Neural cell (in vitro differentiated cells): ENCODE measurements around the gene C2CD2. TPM values are rescaled to one million over a fixed set of nuclear protein-coding genes. Genes with fewer than 3 reads are reported as not detected.

ENCODE experiments used
- H2AFZ ChIP-seq: fragments of 200-600, 300-800 bp; sonication (generic), shearing (Covaris generic); 2 replicates; pipeline ENCODE4 v1.6.0; 2014; ENCODE audit warnings: low read depth, mild to moderate bottlenecking, antibody characterized with exemption, low read length, moderate library complexity
- H3F3A ChIP-seq: fragments of 200-600 bp; shearing (Covaris generic); 2 replicates; pipeline ENCODE4 v1.6.1; 2016; ENCODE audit warnings: mild to moderate bottlenecking, moderate library complexity, mixed read lengths, antibody characterized with exemption, low read length; ENCODE audit not compliant: insufficient read depth, poor library complexity, severe bottlenecking
- H3K27ac ChIP-seq: fragments of 200-600, 300-800 bp; sonication (generic), shearing (Covaris generic); 2 replicates; pipeline ENCODE4 v1.5.1; 2014; ENCODE audit warnings: mild to moderate bottlenecking, low read length, moderate library complexity
- H3K27me3 ChIP-seq: fragments of 300-800, 200-600 bp; sonication (generic), shearing (Covaris generic); 2 replicates; pipeline ENCODE4 v1.6.0; 2014; ENCODE audit warnings: mild to moderate bottlenecking, low read depth, low read length, moderate library complexity; ENCODE audit not compliant: insufficient read depth
- H3K36me3 ChIP-seq: fragments of 300-800, 200-600 bp; sonication (generic), shearing (Covaris generic); 2 replicates; pipeline ENCODE4 v1.5.1; 2014; ENCODE audit warnings: mild to moderate bottlenecking, antibody characterized with exemption, low read length, moderate library complexity; ENCODE audit not compliant: insufficient read depth
- H3K4me2 ChIP-seq: fragments of 300-800, 200-600 bp; sonication (generic), shearing (Covaris generic); 2 replicates; pipeline ENCODE4 v1.6.0; 2014; ENCODE audit warnings: mild to moderate bottlenecking, low read length
- H3K4me3 ChIP-seq: fragments of 300-800, 200-600 bp; sonication (generic), shearing (Covaris generic); 2 replicates; pipeline ENCODE4 v1.5.1; 2014; ENCODE audit warnings: mild to moderate bottlenecking, low read length, moderate library complexity
- H3K79me2 ChIP-seq: fragments of 200-600 bp; shearing (Covaris generic); replicated peaks from 2 replicates; pipeline ENCODE4 v1.6.0; 2014; ENCODE audit warnings: mild to moderate bottlenecking, low read length, moderate library complexity; ENCODE audit not compliant: insufficient read depth
- H3K9ac ChIP-seq: fragments of 300-800, 200-600 bp; sonication (generic), shearing (Covaris generic); 2 replicates; pipeline ENCODE4 v1.6.1; 2016; ENCODE audit warnings: mild to moderate bottlenecking, low read length, mixed read lengths
- H3K9me2 ChIP-seq: fragments of 200-600 bp; shearing (Covaris generic); 2 replicates; pipeline ENCODE4 v1.6.1; 2016; ENCODE audit warnings: mild to moderate bottlenecking, low read length, mixed read lengths; ENCODE audit not compliant: insufficient read depth
- H3K9me3 ChIP-seq: fragments of 200-600, 300-800 bp; sonication (generic), shearing (Covaris generic); 2 replicates; pipeline ENCODE4 v1.6.1; 2016; ENCODE audit warnings: mild to moderate bottlenecking, mixed run types, low read length, moderate library complexity, mixed read lengths
- H4K20me1 ChIP-seq: fragments of 200-600 bp; shearing (Covaris generic); 2 replicates; pipeline ENCODE4 v1.6.1; 2016; ENCODE audit warnings: mild to moderate bottlenecking, mixed run types; ENCODE audit not compliant: insufficient read depth
- CTCF ChIP-seq: fragments of 450-650 bp; IDR thresholded peaks from 2 replicates; pipeline ENCODE4 v1.5.1; 2014; ENCODE audit warnings: antibody characterized with exemption, mild to moderate bottlenecking, moderate library complexity; ENCODE audit not compliant: poor library complexity, severe bottlenecking
- EP300 ChIP-seq: fragments of 450-650 bp; conservative IDR thresholded peaks from 2 replicates; pipeline ENCODE4 v1.6.1; 2014; ENCODE audit warnings: antibody characterized with exemption, mild to moderate bottlenecking, moderate library complexity; ENCODE audit not compliant: poor library complexity, severe bottlenecking
- EZH2 ChIP-seq: fragments of 200-600, 300-800 bp; shearing (Covaris generic), sonication (generic); IDR thresholded peaks from 2 replicates; pipeline ENCODE4 v1.6.1; 2014; ENCODE audit warnings: antibody characterized with exemption, low read length, borderline replicate concordance, mild to moderate bottlenecking; ENCODE audit not compliant: insufficient read depth, poor library complexity, severe bottlenecking
- MXI1 ChIP-seq: fragments of 450-650 bp; conservative IDR thresholded peaks from 2 replicates; pipeline ENCODE4 v1.6.1; 2014; ENCODE audit warnings: antibody characterized with exemption, mild to moderate bottlenecking; ENCODE audit not compliant: poor library complexity, severe bottlenecking
- POLR2AphosphoS5 ChIP-seq: IDR thresholded peaks from 2 replicates; pipeline ENCODE4 v1.6.1; 2012
- RAD21 ChIP-seq: fragments of 450-650 bp; conservative IDR thresholded peaks from 2 replicates; pipeline ENCODE4 v1.6.1; 2014; ENCODE audit warnings: antibody characterized with exemption, mild to moderate bottlenecking, moderate library complexity
- SMC3 ChIP-seq: fragments of 450-650 bp; conservative IDR thresholded peaks from 2 replicates; pipeline ENCODE4 v1.6.1; 2014; ENCODE audit warnings: antibody characterized with exemption, mild to moderate bottlenecking, moderate library complexity; ENCODE audit not compliant: poor library complexity
- TAF1 ChIP-seq: IDR thresholded peaks from 2 replicates; pipeline ENCODE4 v1.6.1; 2012; ENCODE audit warnings: low read depth
- polyA plus RNA-seq: library from polyadenylated mRNA; depleted of rRNA; stranded (reverse); fragments of >200 nt; gene quantifications from 2 replicates; pipeline ENCODE4 v1.2.3, GENCODE V29; 2014
- TF ChIP-seq, protein P1 (sequence below): IDR thresholded peaks from 2 replicates; pipeline ENCODE4 v1.6.1; 2012; ENCODE audit warnings: borderline replicate concordance

C2CD2 gene
- polyA plus RNA-seq, 1 donor from 2014 or later: 0.88 TPM

GRCh38 chr21:41923186-41923585 lies 30.6 kb downstream of the C2CD2 start:
- no peak overlapping the region for H3K4me2 ChIP-seq
- H3K27me3 ChIP-seq: no peaks in the 10 kb centered on the region
- H3K27ac ChIP-seq: no peak overlapping the region

GRCh38 chr21:41921021-41921420 lies 32.8 kb downstream of the C2CD2 start:
- Histone ChIP-seq H3K27me3 (no peaks in the 10 kb centered on the region), H3K27ac (peak overlapping the region; percentile 51), H3K9ac (no peak overlapping the region), H3K79me2 (no peaks in the 10 kb centered on the region), H2AFZ (no peak overlapping the region), H3K4me2 (no peak overlapping the region), H3F3A (no peaks in the 10 kb centered on the region), H4K20me1 (no peaks in the 10 kb centered on the region), H3K9me2 (no peaks in the 10 kb centered on the region), H3K4me3 (peak overlapping the region; percentile 32), H3K36me3 (no peaks in the 10 kb centered on the region), H3K9me3 (no peaks in the 10 kb centered on the region)
- no peak for TF ChIP-seq SMC3
- TF ChIP-seq, protein P1, sequence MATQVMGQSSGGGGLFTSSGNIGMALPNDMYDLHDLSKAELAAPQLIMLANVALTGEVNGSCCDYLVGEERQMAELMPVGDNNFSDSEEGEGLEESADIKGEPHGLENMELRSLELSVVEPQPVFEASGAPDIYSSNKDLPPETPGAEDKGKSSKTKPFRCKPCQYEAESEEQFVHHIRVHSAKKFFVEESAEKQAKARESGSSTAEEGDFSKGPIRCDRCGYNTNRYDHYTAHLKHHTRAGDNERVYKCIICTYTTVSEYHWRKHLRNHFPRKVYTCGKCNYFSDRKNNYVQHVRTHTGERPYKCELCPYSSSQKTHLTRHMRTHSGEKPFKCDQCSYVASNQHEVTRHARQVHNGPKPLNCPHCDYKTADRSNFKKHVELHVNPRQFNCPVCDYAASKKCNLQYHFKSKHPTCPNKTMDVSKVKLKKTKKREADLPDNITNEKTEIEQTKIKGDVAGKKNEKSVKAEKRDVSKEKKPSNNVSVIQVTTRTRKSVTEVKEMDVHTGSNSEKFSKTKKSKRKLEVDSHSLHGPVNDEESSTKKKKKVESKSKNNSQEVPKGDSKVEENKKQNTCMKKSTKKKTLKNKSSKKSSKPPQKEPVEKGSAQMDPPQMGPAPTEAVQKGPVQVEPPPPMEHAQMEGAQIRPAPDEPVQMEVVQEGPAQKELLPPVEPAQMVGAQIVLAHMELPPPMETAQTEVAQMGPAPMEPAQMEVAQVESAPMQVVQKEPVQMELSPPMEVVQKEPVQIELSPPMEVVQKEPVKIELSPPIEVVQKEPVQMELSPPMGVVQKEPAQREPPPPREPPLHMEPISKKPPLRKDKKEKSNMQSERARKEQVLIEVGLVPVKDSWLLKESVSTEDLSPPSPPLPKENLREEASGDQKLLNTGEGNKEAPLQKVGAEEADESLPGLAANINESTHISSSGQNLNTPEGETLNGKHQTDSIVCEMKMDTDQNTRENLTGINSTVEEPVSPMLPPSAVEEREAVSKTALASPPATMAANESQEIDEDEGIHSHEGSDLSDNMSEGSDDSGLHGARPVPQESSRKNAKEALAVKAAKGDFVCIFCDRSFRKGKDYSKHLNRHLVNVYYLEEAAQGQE: no peak
- no peak for TF ChIP-seq CTCF
- no peak for TF ChIP-seq POLR2AphosphoS5
- TF ChIP-seq TAF1: no peak
- TF ChIP-seq EZH2: no peak
- TF ChIP-seq MXI1: no peak
- no peak for TF ChIP-seq RAD21
- TF ChIP-seq EP300: no peak

More at GRCh38 chr21:41923186-41923585, 30.6 kb downstream of the C2CD2 start:
- Histone ChIP-seq H3K9me2 (no peaks in the 10 kb centered on the region), H2AFZ (no peak overlapping the region), H3K9me3 (no peaks in the 10 kb centered on the region), H3K9ac (no peak overlapping the region), H3F3A (no peaks in the 10 kb centered on the region), H3K4me3 (no peak overlapping the region), H3K79me2 (no peaks in the 10 kb centered on the region), H3K36me3 (no peaks in the 10 kb centered on the region), H4K20me1 (no peaks in the 10 kb centered on the region)
- TF ChIP-seq POLR2AphosphoS5 (no peak), EZH2 (no peak), CTCF (no peak), TAF1 (no peak), RAD21 (no peak), MXI1 (no peak), EP300 (no peak), SMC3 (no peak)
- TF ChIP-seq, protein P1: no peak
